PC-3 (cell line): ENCODE data around the gene PITX2.

Experiments
- CTCF ChIP-seq: fragments of 300-600 bp; sonication (generic); conservative IDR thresholded peaks from 2 replicates; pipeline ENCODE4 v1.5.1; 2017; ENCODE audit warnings: antibody characterized with exemption, low read depth, mild to moderate bottlenecking, low read length
- EZH2 ChIP-seq: fragments of 300-600 bp; sonication (generic); IDR thresholded peaks from one replicate; pipeline ENCODE4 v1.6.1; 2017; ENCODE audit warnings: antibody characterized with exemption, mild to moderate bottlenecking, low read length; ENCODE audit not compliant: unreplicated experiment

- no peak for TF ChIP-seq EZH2
- no peak for TF ChIP-seq CTCF
These were observed 43.2 kb upstream of the PITX2 start for GRCh38 chr4:110666030-110666429.
